ENCODE results near the gene SMU1. TPM values are rescaled to one million over a fixed set of nuclear protein-coding genes. Genes with fewer than 3 reads are reported as not detected.

Gene SMU1
- total RNA-seq, 2 donors from 2014 or later, result 11.4 to 12.2 TPM

DNA sequence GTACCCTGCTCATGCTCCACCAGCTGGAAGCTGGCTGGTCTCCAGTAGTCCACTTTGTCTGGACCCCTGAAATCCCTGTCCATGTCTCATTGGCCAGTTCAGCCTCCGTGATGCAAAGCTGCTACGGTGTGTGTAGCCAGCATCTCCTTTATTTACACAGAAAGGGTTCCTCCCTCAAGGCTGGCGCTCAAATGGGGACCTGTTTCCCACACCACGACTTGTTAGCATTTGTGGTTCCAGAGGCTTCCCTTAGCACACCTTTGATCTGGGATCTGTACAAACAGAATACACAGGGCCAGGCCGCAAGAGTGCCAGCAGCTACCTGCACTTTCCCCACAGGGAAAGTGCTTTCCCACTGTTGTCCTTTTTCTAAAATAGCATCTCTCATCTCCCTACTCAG is 5.7 kb upstream of the SMU1 start:
- Histone ChIP-seq H3K4me1 (peaks cover 0 to 12% of the 10 kb centered on the region in 2 donors), H3K9me3 (no peaks in the 10 kb centered on the region), H3K27me3 (no peaks in the 10 kb centered on the region), H3K4me3 (no peak overlapping the region), H3K27ac (no peak overlapping the region), H3K36me3 (no peaks in the 10 kb centered on the region)
- TF ChIP-seq, protein P1, sequence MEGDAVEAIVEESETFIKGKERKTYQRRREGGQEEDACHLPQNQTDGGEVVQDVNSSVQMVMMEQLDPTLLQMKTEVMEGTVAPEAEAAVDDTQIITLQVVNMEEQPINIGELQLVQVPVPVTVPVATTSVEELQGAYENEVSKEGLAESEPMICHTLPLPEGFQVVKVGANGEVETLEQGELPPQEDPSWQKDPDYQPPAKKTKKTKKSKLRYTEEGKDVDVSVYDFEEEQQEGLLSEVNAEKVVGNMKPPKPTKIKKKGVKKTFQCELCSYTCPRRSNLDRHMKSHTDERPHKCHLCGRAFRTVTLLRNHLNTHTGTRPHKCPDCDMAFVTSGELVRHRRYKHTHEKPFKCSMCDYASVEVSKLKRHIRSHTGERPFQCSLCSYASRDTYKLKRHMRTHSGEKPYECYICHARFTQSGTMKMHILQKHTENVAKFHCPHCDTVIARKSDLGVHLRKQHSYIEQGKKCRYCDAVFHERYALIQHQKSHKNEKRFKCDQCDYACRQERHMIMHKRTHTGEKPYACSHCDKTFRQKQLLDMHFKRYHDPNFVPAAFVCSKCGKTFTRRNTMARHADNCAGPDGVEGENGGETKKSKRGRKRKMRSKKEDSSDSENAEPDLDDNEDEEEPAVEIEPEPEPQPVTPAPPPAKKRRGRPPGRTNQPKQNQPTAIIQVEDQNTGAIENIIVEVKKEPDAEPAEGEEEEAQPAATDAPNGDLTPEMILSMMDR (IDR thresholded peaks at IDR 0.05), result no peak
- DNase-seq (ENCODE audit: low spot score), result no peak

DNA sequence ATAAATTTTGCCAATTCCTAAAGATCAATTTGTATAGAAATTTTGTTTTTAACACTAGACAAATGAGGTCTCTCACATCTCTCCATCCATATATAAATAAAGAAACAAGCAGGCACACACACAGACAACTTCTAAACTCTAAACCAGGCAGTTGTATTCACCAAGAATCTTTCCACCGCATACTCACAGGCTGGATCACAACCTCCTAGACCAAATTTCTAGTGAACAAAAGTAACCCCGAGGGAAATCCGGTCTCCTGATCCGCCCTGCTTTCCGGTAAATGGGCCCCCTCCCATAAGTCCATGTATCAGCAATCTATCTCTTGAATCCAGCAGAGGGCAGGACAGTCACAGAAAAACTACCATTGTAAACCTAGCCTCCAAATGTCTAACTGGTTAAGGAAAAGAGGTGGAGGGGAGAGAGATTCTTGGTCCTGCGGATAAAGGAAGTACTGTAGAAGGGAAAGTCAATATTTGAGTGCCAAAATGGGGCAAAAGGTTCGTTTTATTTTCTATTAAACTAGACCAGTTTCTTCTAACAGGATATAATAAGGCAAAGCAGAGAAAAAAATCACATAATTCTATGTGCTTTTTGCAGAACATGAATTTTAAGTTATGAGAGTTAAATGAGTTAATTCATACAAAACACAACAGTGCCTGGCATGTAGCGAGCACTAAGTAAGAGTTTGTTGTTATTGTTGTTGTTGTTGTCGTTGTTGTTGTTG is 4.8 kb upstream of the SMU1 start:
- TF ChIP-seq, protein P1 (IDR thresholded peaks at IDR 0.05), result peak; percentile 47 to 82
- no peaks in the 10 kb centered on the region for H3K9me3 ChIP-seq
- peak overlapping the region in 1 of 2 donors; percentile 17 for H3K27ac ChIP-seq
- no peak for DNase-seq (ENCODE audit: low spot score)
- no peaks in the 10 kb centered on the region for H3K27me3 ChIP-seq
- H3K4me1 ChIP-seq, result peaks cover 0 to 12% of the 10 kb centered on the region in 2 donors
- H3K4me3 ChIP-seq, result no peak overlapping the region
- no peaks in the 10 kb centered on the region for H3K36me3 ChIP-seq

DNA sequence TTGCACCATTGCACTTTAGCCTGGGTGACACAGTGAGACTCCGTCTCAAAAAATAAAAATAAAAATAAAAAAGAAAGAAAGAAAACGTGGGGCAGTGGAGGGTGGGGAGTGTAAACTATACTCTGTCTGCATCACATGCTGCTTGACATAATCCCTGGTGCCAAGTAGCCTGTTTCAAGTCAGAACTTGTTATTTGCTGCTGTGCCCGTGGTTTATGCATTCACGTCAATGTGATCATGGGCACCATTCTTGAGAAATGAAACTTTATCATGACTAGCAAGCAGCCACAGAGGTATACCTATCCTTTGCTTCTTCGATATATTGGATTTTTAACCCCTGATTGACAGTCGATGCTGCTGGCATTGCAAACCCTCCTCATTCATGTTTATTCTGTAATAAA is 4.1 kb upstream of the SMU1 start:
- DNase-seq (ENCODE audit: low spot score), result no peak
- no peaks in the 10 kb centered on the region for H3K36me3 ChIP-seq
- no peak overlapping the region for H3K4me3 ChIP-seq
- TF ChIP-seq, protein P1 (IDR thresholded peaks at IDR 0.05), result no peak
- no peaks in the 10 kb centered on the region for H3K27me3 ChIP-seq
- H3K4me1 ChIP-seq, result peaks cover 0 to 18% of the 10 kb centered on the region in 2 donors
- H3K9me3 ChIP-seq, result no peaks in the 10 kb centered on the region
- peak overlapping the region in 1 of 2 donors; percentile 17 for H3K27ac ChIP-seq

DNA sequence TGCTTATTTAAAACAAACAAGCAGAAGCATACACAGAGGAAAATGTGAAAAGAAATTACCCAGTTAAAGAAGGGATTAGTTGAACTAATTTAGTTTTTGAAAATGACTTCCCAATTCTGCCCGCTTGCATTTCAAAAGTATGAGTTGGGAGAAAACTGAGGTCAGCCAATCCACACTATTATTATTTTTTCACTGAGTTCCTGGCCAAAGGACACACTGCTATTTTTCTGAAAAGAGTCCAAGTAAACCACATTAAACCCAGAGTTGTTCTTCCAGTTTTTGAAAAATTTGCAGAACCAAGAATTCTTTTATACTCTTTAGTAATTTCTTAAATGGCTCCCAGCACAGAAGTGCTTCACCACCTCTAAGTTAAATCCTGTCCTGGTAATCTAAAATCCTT is 7.5 kb downstream of the SMU1 start:
- Histone ChIP-seq H3K27ac (no peak overlapping the region), H3K27me3 (no peaks in the 10 kb centered on the region), H3K9me3 (no peaks in the 10 kb centered on the region), H3K4me1 (no peaks in the 10 kb centered on the region), H3K4me3 (no peak overlapping the region), H3K36me3 (peaks cover 74% of the 10 kb centered on the region)
- TF ChIP-seq, protein P1 (IDR thresholded peaks at IDR 0.05), result no peak
- no peak for DNase-seq (ENCODE audit: low spot score)

DNA sequence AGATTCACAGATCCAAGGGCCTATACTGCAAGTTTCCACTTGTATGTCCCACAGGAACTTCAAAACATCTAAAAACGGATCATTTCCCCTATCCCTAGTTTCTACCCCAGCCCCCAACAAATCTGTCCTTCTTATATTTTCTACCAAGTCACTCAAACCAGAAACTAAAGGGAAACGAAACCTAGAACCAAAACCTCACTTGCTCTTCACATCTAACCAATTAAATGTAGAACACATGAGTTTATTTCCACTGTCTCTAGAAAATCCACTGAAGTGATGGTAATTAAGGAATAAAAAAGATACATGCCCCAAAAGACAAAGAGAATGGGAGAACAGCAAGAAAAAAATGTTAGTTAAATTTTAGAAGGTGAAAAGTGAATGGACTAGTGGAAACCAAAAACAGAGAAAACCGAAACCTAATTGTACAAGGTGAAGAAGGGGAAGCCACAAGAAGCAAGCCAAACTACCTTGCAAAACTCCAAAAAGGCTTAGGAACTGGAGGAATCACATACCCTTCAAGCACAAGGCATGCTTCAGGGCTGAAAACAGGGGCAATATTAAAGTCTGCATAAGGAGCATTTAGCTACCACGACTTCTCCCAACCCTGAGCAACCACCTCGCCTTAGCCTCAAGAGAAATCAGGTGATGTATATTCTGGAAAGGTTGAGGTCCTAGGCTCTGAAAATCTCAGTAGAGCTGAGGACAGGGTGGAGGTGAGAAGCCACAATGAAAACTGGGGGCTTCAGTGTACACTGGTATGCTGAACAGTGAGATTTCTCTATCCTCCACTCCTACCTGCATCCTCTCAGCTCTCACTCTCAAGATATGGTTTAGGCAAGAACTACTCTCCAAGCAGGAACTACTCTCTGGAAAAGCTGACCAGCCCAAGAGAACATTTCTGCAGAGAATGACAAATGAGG is 11.1 kb downstream of the SMU1 start:
- H3K4me1 ChIP-seq, result no peaks in the 10 kb centered on the region
- TF ChIP-seq, protein P1 (IDR thresholded peaks at IDR 0.05), result no peak
- no peaks in the 10 kb centered on the region for H3K27me3 ChIP-seq
- H3K36me3 ChIP-seq, result peaks cover 79% of the 10 kb centered on the region
- no peak overlapping the region for H3K27ac ChIP-seq
- H3K9me3 ChIP-seq, result no peaks in the 10 kb centered on the region
- H3K4me3 ChIP-seq, result no peak overlapping the region
- no peak for DNase-seq (ENCODE audit: low spot score)
